ENCODE data around the gene FBXO11.

The FBXO11 gene

GRCh38 chr2:47777277-47777937 is 128.9 kb downstream of the FBXO11 start:
- H3K4me3 ChIP-seq (ENCODE audit: low read length), result no peak overlapping the region
- no peak for TF ChIP-seq CTCF (IDR thresholded peaks at IDR 0.05; ENCODE audit: insufficient read depth, low read depth, low read length, missing control alignments)
- no peak for DNase-seq (ENCODE audit: low read depth)

GRCh38 chr2:47774567-47774966 is 131.7 kb downstream of the FBXO11 start:
- no peak for DNase-seq (ENCODE audit: low read depth)
- no peak overlapping the region for H3K4me3 ChIP-seq (ENCODE audit: low read length)
- TF ChIP-seq CTCF (IDR thresholded peaks at IDR 0.05; ENCODE audit: insufficient read depth, low read depth, low read length, missing control alignments), result no peak

- DNase-seq (ENCODE audit: low read depth), result no peak
- H3K4me3 ChIP-seq (ENCODE audit: low read length), result no peak overlapping the region
- TF ChIP-seq CTCF (IDR thresholded peaks at IDR 0.05; ENCODE audit: insufficient read depth, low read depth, low read length, missing control alignments), result no peak
These were observed 134.0 kb downstream of the FBXO11 start for GRCh38 chr2:47772343-47772742.

GRCh38 chr2:47771211-47771610 is 135.1 kb downstream of the FBXO11 start:
- no peak for TF ChIP-seq CTCF (IDR thresholded peaks at IDR 0.05; ENCODE audit: insufficient read depth, low read depth, low read length, missing control alignments)
- peak; percentile 97 for DNase-seq (ENCODE audit: low read depth)
- no peak overlapping the region for H3K4me3 ChIP-seq (ENCODE audit: low read length)

- no peak overlapping the region for H3K4me3 ChIP-seq (ENCODE audit: low read length)
- TF ChIP-seq CTCF (IDR thresholded peaks at IDR 0.05; ENCODE audit: insufficient read depth, low read depth, low read length, missing control alignments), result no peak
- DNase-seq (ENCODE audit: low read depth), result no peak
These were observed 137.0 kb downstream of the FBXO11 start for GRCh38 chr2:47769318-47769717.

GRCh38 chr2:47767880-47768609 is 138.3 kb downstream of the FBXO11 start:
- H3K4me3 ChIP-seq (ENCODE audit: low read length), result no peak overlapping the region
- peak; percentile 49 for DNase-seq (ENCODE audit: low read depth)
- peak; percentile 92 for TF ChIP-seq CTCF (IDR thresholded peaks at IDR 0.05; ENCODE audit: insufficient read depth, low read depth, low read length, missing control alignments)

- DNase-seq (ENCODE audit: low read depth), result no peak
- TF ChIP-seq CTCF (IDR thresholded peaks at IDR 0.05; ENCODE audit: insufficient read depth, low read depth, low read length, missing control alignments), result no peak
- H3K4me3 ChIP-seq (ENCODE audit: low read length), result no peak overlapping the region
These were observed 138.8 kb downstream of the FBXO11 start for GRCh38 chr2:47767497-47767844.
